Type B pancreatic cell (in vitro differentiated cells): Measurements from ENCODE around the gene LILRB3. TPM values are rescaled to one million over a fixed set of nuclear protein-coding genes. Genes with fewer than 3 reads are reported as not detected.
A peak's percentile ranks its signal among the peaks of the same experiment; 100 is the strongest.

Experiments
- DNase-seq: peaks from one replicate; pipeline ENCODE4 v3.0.0; 2021; ENCODE audit warnings: mixed read lengths; ENCODE audit not compliant: unreplicated experiment; ENCODE audit errors: extremely low spot score
- H3K27ac Mint-ChIP-seq: 2 replicates; pipeline ENCODE4 v1.8.0; 2021; ENCODE audit warnings: mild to moderate bottlenecking, mixed read lengths
- H3K27me3 Mint-ChIP-seq: 2 replicates; pipeline ENCODE4 v1.8.0; 2021; ENCODE audit warnings: mixed read lengths
- H3K36me3 Mint-ChIP-seq: 2 replicates; pipeline ENCODE4 v1.8.0; 2021; ENCODE audit warnings: mixed read lengths
- H3K4me1 Mint-ChIP-seq: one replicate; pipeline ENCODE4 v1.8.0; 2021; ENCODE audit warnings: mixed read lengths; ENCODE audit not compliant: unreplicated experiment
- H3K4me3 Mint-ChIP-seq: 2 replicates; pipeline ENCODE4 v1.8.0; 2021; ENCODE audit warnings: mild to moderate bottlenecking, mixed read lengths
- H3K9me3 Mint-ChIP-seq: 2 replicates; pipeline ENCODE4 v1.8.0; 2021; ENCODE audit warnings: mixed read lengths
- CTCF ChIP-seq: fragments of 200-600 bp; sonication (generic); conservative IDR thresholded peaks from 2 replicates; pipeline ENCODE4 v1.5.0; 2021; ENCODE audit warnings: antibody characterized with exemption, mild to moderate bottlenecking
- total RNA-seq: library from RNA; stranded (reverse); gene quantifications from 2 replicates; pipeline ENCODE4 v1.2.1, GENCODE V29; 2021; ENCODE audit warnings: low replicate concordance

Gene LILRB3
- total RNA-seq, 1 donor from 2014 or later, result not detected

DNA sequence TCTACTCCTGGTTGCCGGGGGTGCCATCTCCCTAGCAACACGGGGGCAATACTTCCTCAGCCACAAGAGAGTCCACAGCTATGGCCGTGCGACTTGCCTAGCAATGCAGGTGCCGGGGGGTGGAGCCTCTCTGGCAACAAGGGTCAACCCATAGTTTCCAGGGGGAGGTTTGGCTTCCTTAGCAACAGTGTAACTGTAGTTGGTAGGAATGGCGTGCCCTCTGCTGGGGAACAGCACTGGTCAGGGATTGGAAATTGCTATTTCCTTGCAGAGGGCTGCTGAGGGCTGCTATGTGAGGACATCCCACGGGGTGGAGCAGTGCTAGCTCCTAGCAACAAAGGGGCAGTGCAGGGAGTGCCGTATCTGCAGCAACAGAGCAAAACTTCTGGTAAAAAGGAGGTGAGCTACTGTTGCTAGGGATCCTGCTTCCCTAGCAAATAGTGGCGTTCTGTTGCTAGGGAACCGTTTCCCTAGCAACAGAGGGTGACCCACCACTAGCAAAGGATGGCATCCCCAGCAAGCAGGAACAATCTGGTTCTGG, 42.8 kb downstream of the LILRB3 start:
- Mint-ChIP-seq H3K4me3 (peak overlapping the region; percentile 44), H3K27me3 (no peaks in the 10 kb centered on the region), H3K36me3 (peaks cover 6% of the 10 kb centered on the region), H3K27ac (peak overlapping the region; percentile 88), H3K9me3 (no peaks in the 10 kb centered on the region), H3K4me1 (peaks cover 10% of the 10 kb centered on the region)
- DNase-seq, result peak; percentile 79
- peak; percentile 75 for TF ChIP-seq CTCF

GRCh38 chr19:54179262-54179852, 43.5 kb downstream of the LILRB3 start:
- H3K9me3 Mint-ChIP-seq, result no peaks in the 10 kb centered on the region
- peaks cover 10% of the 10 kb centered on the region for H3K4me1 Mint-ChIP-seq
- H3K36me3 Mint-ChIP-seq, result peaks cover 6% of the 10 kb centered on the region
- H3K27ac Mint-ChIP-seq, result peak overlapping the region; percentile 88
- H3K4me3 Mint-ChIP-seq, result no peak overlapping the region
- TF ChIP-seq CTCF, result no peak
- no peak for DNase-seq
- H3K27me3 Mint-ChIP-seq, result no peaks in the 10 kb centered on the region

GRCh38 chr19:54178581-54179261, 44.1 kb downstream of the LILRB3 start:
- no peak overlapping the region for H3K4me3 Mint-ChIP-seq

GRCh38 chr19:54173951-54174834, 48.6 kb downstream of the LILRB3 start:
- peaks cover 4% of the 10 kb centered on the region for H3K4me1 Mint-ChIP-seq
- peaks cover 3% of the 10 kb centered on the region for H3K36me3 Mint-ChIP-seq
- no peak overlapping the region for H3K27ac Mint-ChIP-seq
- no peak for DNase-seq
- H3K27me3 Mint-ChIP-seq, result no peaks in the 10 kb centered on the region
- no peaks in the 10 kb centered on the region for H3K9me3 Mint-ChIP-seq
- no peak for TF ChIP-seq CTCF
- no peak overlapping the region for H3K4me3 Mint-ChIP-seq

More at GRCh38 chr19:54178581-54179261, 44.1 kb downstream of the LILRB3 start:
- H3K36me3 Mint-ChIP-seq, result peaks cover 6% of the 10 kb centered on the region
- no peak for DNase-seq
- TF ChIP-seq CTCF, result no peak
- peak overlapping the region; percentile 49 for H3K27ac Mint-ChIP-seq
- H3K27me3 Mint-ChIP-seq, result no peaks in the 10 kb centered on the region
- H3K4me1 Mint-ChIP-seq, result peaks cover 10% of the 10 kb centered on the region
- no peaks in the 10 kb centered on the region for H3K9me3 Mint-ChIP-seq

GRCh38 chr19:54173359-54173699, 49.5 kb downstream of the LILRB3 start:
- peaks cover 2% of the 10 kb centered on the region for H3K36me3 Mint-ChIP-seq
- H3K27me3 Mint-ChIP-seq, result no peaks in the 10 kb centered on the region
- H3K9me3 Mint-ChIP-seq, result no peaks in the 10 kb centered on the region
- DNase-seq, result no peak
- H3K4me1 Mint-ChIP-seq, result peaks cover 4% of the 10 kb centered on the region
- peak overlapping the region; percentile 88 for H3K4me3 Mint-ChIP-seq
- H3K27ac Mint-ChIP-seq, result no peak overlapping the region
- no peak for TF ChIP-seq CTCF
